ENCODE data around the gene CEP192.

GRCh38 chr18:13110559-13110958 lies 119.4 kb downstream of the CEP192 start:
- TF ChIP-seq CTCF (IDR thresholded peaks at IDR 0.05): no peak
- TF ChIP-seq POLR2A (IDR thresholded peaks at IDR 0.05): no peak

Measured in uterus (tissue), 2 donors.